HL-60 (cell line): ENCODE data around the gene HEATR3.

Experiments
- CTCF ChIP-seq: IDR thresholded peaks from one replicate; pipeline ENCODE4 v1.5.1; 2011; ENCODE audit warnings: low read length, control low read depth, inconsistent platforms; ENCODE audit not compliant: insufficient read depth
- GABPA ChIP-seq: IDR thresholded peaks from 2 replicates; pipeline ENCODE4 v1.6.1; 2012; ENCODE audit warnings: low read depth
- POLR2AphosphoS5 ChIP-seq: IDR thresholded peaks from 2 replicates; pipeline ENCODE4 v1.6.1; 2012; ENCODE audit warnings: low read depth
- REST ChIP-seq: IDR thresholded peaks from 2 replicates; pipeline ENCODE4 v1.6.1; 2012; ENCODE audit warnings: low read depth; ENCODE audit not compliant: insufficient replicate concordance
- SPI1 ChIP-seq: IDR thresholded peaks from 2 replicates; pipeline ENCODE4 v1.6.1; 2012; ENCODE audit warnings: low read depth, mild to moderate bottlenecking, borderline replicate concordance

GRCh38 chr16:50126183-50126582 lies 60.4 kb downstream of the HEATR3 start:
- TF ChIP-seq GABPA (no peak), CTCF (no peak), POLR2AphosphoS5 (no peak), REST (no peak), SPI1 (no peak)
